ENCODE results near the gene UGDH.

The UGDH gene

DNA sequence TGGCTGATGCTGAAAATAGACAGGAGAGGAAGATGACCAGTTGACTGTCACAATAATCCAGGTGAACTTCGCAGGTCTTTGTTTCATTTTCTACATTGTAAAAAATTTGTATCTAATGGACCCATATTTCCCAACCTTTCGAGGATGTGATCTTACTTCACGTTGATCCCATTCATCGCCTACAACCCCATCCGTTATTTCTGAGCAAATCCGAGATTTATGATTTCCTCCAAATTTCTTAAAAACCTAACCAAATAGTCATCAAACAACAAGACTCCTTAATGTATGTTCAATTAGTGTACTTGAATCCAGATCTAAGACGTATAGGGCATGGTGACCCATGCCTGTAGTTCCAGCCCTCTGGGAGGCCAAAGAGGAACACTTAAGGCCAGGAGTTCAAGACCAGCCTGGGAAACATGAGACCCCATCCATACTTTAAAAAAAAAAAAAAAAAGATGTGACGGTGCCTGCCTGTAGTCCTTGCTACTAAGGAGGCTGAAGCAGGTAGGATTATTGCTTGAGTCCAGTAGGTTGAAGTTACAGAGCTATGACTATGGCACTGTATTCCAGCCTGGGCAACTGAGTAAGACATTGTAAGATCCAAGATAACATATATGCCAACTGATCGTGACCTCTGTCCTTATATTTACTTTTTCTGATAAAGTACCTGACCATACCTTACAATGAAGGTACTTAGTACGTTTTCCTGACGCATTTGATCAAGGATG lies 74.2 kb downstream of the UGDH start:
- DNase-seq (ENCODE audit: low read depth, low spot score), result no peak

DNA sequence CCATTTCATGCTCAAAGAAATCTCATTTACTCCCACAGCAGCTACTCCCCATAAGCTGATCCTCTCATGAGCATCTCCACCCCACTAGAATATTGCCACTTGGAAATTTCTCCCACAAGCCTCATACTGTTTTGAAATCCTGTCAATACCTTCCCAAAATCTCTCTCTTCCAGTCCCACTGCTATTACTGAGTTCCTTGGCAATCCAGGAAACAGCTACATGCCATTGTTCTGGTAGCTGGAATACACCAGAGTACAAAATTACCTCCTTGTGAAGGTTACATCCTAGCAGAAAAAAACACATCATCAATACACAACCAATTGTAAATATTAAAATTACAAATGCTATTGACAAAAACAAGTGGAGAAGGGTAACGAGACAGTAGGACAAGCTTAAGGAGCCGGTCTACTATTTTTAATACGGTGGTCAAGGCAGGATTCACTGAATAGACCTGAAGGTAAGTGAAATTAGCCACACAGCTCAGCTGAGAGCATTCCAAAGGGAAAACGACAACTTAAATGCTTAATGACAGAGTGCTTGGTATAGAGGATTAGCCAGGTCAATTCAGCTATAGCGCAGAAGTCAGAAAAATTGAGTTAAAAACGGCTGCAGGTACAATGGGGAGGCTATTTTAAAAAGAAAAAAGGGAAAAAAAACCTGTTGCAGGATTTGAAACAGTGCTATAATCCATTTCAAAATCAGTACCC lies 74.9 kb downstream of the UGDH start:
- no peak for DNase-seq (ENCODE audit: low read depth, low spot score)

DNA sequence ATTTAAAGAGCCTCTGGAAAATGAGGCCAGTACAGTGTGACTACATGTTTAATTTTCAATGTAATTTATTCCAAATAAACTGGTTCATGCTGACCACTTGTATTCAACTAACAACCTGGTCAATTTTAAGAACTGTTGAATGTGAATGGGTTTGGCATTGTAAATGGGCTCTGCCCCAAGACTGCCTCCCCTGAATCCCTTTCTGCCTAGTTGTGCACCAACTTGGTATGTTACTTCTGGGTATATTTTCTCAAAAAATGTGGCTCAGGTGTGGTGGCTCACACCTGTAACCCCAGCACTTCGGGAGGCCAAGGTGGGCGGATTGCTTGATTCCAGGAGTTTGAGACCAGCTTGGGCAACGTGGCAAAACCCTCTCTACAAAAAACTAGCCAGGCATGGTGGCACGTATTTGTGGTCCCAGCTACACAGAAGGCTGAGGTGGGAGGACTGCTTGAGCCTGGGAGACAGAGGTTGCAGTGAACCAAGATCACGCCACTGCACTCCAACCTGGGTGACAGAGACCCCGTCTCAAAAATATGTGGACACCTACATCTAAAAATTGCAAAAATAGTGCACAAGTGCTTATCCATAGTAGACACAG lies 75.7 kb downstream of the UGDH start:
- DNase-seq (ENCODE audit: low read depth, low spot score), result no peak

DNA sequence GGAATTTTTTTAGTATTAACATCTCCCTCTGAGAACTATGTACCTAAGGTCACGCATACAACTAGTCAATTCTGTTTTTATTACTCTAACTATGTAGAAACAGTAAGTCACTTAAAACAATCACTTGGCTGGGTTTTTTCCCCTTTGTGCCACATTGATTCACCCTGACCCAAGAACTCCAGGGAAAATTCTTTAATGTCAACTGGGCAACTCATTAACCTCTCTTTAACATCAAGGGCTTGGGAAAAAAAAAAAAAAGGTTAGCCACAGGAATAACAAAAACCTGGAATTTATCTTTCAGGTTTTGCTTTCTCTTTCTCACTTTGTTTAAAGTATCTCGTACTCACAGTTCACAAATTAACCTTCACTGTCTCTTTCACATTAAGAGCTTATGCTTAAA lies 76.6 kb downstream of the UGDH start:
- no peak for DNase-seq (ENCODE audit: low read depth, low spot score)

Measured in ELF-1 (cell line).